ENCODE data around the gene ZNF646.
A peak's percentile ranks its signal among the peaks of the same experiment; 100 is the strongest.

DNA sequence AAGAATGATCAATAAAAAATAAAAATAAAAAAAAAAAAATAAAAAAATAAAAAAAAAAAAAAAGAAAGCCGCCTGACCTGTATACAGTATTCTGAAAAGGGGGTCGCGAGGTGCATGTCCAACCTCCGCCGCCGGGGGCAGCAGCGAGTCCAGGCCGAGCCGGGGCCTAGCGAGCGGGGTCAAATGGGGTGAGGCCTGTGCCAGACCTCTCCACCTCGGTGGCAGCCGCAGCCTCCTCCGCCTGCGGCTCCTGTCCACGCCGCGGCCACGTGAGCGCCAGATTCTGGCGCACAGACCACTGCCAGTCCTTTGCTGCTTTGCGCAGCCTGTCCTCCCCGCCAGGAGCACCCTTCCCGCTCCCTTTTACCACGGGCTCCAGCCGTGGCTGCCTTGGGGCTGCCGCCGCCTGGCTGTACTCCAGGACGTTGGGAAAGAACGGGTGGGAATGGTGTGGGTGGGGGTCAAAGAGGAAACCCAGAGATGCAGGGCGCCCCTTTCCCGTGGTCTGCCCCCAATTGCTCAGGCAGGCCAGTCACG lies 31.5 kb downstream of the ZNF646 start:
- TF ChIP-seq, protein P1, sequence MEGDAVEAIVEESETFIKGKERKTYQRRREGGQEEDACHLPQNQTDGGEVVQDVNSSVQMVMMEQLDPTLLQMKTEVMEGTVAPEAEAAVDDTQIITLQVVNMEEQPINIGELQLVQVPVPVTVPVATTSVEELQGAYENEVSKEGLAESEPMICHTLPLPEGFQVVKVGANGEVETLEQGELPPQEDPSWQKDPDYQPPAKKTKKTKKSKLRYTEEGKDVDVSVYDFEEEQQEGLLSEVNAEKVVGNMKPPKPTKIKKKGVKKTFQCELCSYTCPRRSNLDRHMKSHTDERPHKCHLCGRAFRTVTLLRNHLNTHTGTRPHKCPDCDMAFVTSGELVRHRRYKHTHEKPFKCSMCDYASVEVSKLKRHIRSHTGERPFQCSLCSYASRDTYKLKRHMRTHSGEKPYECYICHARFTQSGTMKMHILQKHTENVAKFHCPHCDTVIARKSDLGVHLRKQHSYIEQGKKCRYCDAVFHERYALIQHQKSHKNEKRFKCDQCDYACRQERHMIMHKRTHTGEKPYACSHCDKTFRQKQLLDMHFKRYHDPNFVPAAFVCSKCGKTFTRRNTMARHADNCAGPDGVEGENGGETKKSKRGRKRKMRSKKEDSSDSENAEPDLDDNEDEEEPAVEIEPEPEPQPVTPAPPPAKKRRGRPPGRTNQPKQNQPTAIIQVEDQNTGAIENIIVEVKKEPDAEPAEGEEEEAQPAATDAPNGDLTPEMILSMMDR (IDR thresholded peaks at IDR 0.05), result peak; percentile 18 to 71 (median 67)
- TF ChIP-seq POLR2AphosphoS5 (IDR thresholded peaks at IDR 0.05; ENCODE audit: insufficient read depth in 1 of 2, low read depth in 1 of 2), result peak in 1 of 2 donors; percentile 55

All from vagina (tissue), 2 donors.